HepG2 (cell line): ENCODE measurements around the gene SLC19A1. TPM values are rescaled to one million over a fixed set of nuclear protein-coding genes. Genes with fewer than 3 reads are reported as not detected.

Source experiments
- CBX1 ChIP-seq: IDR thresholded peaks from one replicate; pipeline ENCODE4 v1.6.1; 2016; ENCODE audit warnings: antibody characterized with exemption, low read depth
- HOXA7 ChIP-seq: sonication (generic); formaldehyde crosslinking; IDR thresholded peaks from 2 replicates; pipeline ENCODE4 v1.8.1; 2022; ENCODE audit warnings: mild to moderate bottlenecking, missing genetic modification reagents, moderate library complexity
- IRX3 ChIP-seq: sonication (generic); formaldehyde crosslinking; IDR thresholded peaks from 2 replicates; pipeline ENCODE4 v1.8.1; 2023; ENCODE audit warnings: mild to moderate bottlenecking, low read depth, missing genetic modification reagents, borderline replicate concordance
- KLF6 ChIP-seq: IDR thresholded peaks from 2 replicates; pipeline ENCODE4 v1.8.0; 2016; ENCODE audit warnings: missing biosample characterization, missing genetic modification reagents
- MIER2 ChIP-seq: IDR thresholded peaks from 2 replicates; pipeline ENCODE4 v1.6.1; 2016; ENCODE audit warnings: missing biosample characterization, missing genetic modification reagents
- NR2C2 ChIP-seq: sonication (generic); formaldehyde crosslinking; IDR thresholded peaks from 2 replicates; pipeline ENCODE4 v1.4.0; 2020; ENCODE audit warnings: missing genetic modification reagents, mild to moderate bottlenecking, moderate library complexity, borderline replicate concordance
- RAD51 ChIP-seq: fragments of 450-650 bp; IDR thresholded peaks from 2 replicates; pipeline ENCODE4 v1.6.1; 2016; ENCODE audit warnings: borderline replicate concordance
- RCOR2 ChIP-seq: IDR thresholded peaks from 2 replicates; pipeline ENCODE4 v1.6.1; 2016; ENCODE audit warnings: missing biosample characterization, missing genetic modification reagents
- SMAD9 ChIP-seq: sonication (generic); formaldehyde crosslinking; IDR thresholded peaks from 2 replicates; pipeline ENCODE4 v1.5.1; 2020; ENCODE audit warnings: mild to moderate bottlenecking, missing genetic modification reagents
- SRY ChIP-seq: sonication (generic); formaldehyde crosslinking; IDR thresholded peaks from 2 replicates; pipeline ENCODE4 v1.8.0; 2022; ENCODE audit warnings: mild to moderate bottlenecking, missing genetic modification reagents
- TAF1 ChIP-seq: sonication (generic); formaldehyde crosslinking; IDR thresholded peaks from 2 replicates; pipeline ENCODE4 v1.4.0; 2020; ENCODE audit warnings: missing genetic modification reagents
- TBL1XR1 ChIP-seq: fragments of 150-350 bp; IDR thresholded peaks from 2 replicates; pipeline ENCODE4 v1.6.1; 2014; ENCODE audit warnings: borderline replicate concordance, low read length; ENCODE audit not compliant: partially characterized antibody
- THYN1 ChIP-seq: sonication (generic); formaldehyde crosslinking; IDR thresholded peaks from 2 replicates; pipeline ENCODE4 v1.8.1; 2023; ENCODE audit warnings: low read depth, mild to moderate bottlenecking, moderate library complexity, missing genetic modification reagents, borderline replicate concordance
- ZNF451 ChIP-seq: sonication (generic); formaldehyde crosslinking; IDR thresholded peaks from 2 replicates; pipeline ENCODE4 v1.5.0; 2020; ENCODE audit warnings: mild to moderate bottlenecking, missing genetic modification reagents
- ZNF468 ChIP-seq: sonication (generic); formaldehyde crosslinking; IDR thresholded peaks from 2 replicates; pipeline ENCODE4 v1.8.0; 2022; ENCODE audit warnings: mild to moderate bottlenecking, moderate library complexity, missing genetic modification reagents
- ZNF484 ChIP-seq: sonication (generic); formaldehyde crosslinking; IDR thresholded peaks from 2 replicates; pipeline ENCODE4 v1.5.1; 2020; ENCODE audit warnings: mild to moderate bottlenecking, low read depth, missing genetic modification reagents, borderline replicate concordance
- polyA plus RNA-seq, 8 experiments: library from polyadenylated mRNA; depleted of rRNA in 3 of 8; stranded (reverse) in 7 of 8; unstranded in 1 of 8; fragments of >200 nt; fragmentation: Illumina TruSeq in 4 of 8; extraction: Trizol in 4 of 8; gene quantifications; 2 replicates each; pipeline versions ENCODE4 v1.2.1 to v1.2.3, GENCODE V29; 2011 to 2016; ENCODE audit warnings: low read depth in 4 of 8, missing spikeins in 1 of 8, mixed read lengths in 1 of 8; ENCODE audit not compliant: insufficient read depth in 1 of 8
- total RNA-seq, 5 experiments: library from RNA; depleted of rRNA; stranded (reverse); fragments of >200 nt; fragmentation: Illumina TruSeq; extraction: Trizol; gene quantifications; 2 replicates each; pipeline ENCODE4 v1.2.3, GENCODE V29; 2016; ENCODE audit warnings: low read depth in 1 of 5
- TF ChIP-seq, protein P1 (sequence below): fragments of 450-650 bp; IDR thresholded peaks from 2 replicates; pipeline ENCODE4 v1.6.1; 2017
- TF ChIP-seq, protein P2 (sequence below): sonication (generic); formaldehyde crosslinking; IDR thresholded peaks from 2 replicates; pipeline ENCODE4 v1.4.0; 2020; ENCODE audit warnings: mild to moderate bottlenecking, missing genetic modification reagents
- TF ChIP-seq, protein P3 (sequence below): sonication (generic); formaldehyde crosslinking; IDR thresholded peaks from 2 replicates; pipeline ENCODE4 v1.4.0; 2020; ENCODE audit warnings: missing genetic modification reagents, borderline replicate concordance

SLC19A1 gene
- total and polyA plus RNA-seq, 2 of the 13 experiments (the other 11 are each of a cell fraction or from before 2014, with no cell fraction given) = 21.8 to 23.0 TPM

DNA sequence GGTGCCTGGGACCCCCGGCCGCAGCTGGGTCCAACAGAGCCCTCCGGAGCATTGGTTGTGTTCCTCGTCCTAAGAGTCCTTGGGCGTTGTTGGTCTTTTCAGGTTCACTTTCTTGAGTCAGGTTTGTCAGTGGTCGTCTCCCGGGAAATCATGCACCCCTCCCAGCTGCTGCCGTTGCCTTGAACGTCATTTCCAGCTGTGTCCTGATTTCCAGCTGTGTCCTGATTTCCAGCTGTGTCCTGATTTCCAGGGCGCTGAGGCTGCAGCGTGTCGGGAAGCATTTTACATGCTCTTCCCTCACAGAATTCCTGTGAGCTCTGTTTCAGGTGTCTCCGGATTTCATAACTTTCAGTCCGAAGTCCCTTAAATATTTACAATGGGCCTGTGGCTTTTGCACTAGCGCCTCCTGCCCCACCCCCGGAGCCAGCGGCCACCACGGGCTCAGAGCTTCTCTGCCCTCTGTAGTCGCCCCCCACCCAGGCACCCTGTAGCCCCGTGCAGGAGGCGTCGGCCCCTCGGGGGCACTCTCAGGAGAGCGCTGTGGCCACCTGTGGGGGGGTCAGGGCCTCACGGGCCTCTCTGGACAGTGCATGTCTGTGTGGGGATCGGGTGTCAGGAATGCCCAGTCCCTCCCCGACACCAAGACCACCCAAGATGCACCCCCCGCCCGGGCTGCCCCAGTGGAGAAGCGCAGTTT, 70.6 kb downstream of the SLC19A1 start (continued):
- peak; percentile 35 for TF ChIP-seq CBX1
- TF ChIP-seq MIER2 = 0 out of 2 replicates have a peak, but pooled peaks have one; percentile 51
- no peak for TF ChIP-seq IRX3 (CRISPR knock-in tag)
- TF ChIP-seq ZNF468 = no peak
- TF ChIP-seq, protein P1, sequence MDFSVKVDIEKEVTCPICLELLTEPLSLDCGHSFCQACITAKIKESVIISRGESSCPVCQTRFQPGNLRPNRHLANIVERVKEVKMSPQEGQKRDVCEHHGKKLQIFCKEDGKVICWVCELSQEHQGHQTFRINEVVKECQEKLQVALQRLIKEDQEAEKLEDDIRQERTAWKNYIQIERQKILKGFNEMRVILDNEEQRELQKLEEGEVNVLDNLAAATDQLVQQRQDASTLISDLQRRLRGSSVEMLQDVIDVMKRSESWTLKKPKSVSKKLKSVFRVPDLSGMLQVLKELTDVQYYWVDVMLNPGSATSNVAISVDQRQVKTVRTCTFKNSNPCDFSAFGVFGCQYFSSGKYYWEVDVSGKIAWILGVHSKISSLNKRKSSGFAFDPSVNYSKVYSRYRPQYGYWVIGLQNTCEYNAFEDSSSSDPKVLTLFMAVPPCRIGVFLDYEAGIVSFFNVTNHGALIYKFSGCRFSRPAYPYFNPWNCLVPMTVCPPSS = no peak
- peak; percentile 96 for TF ChIP-seq KLF6 (CRISPR knock-in tag)
- TF ChIP-seq THYN1 (CRISPR knock-in tag) = no peak
- peak; percentile 84 for TF ChIP-seq RCOR2 (CRISPR knock-in tag)
- no peak for TF ChIP-seq SRY (CRISPR knock-in tag)
- TF ChIP-seq HOXA7 = no peak
- peak; percentile 57; the same call in 1 of the 2 replicates for TF ChIP-seq TAF1 (CRISPR knock-in tag)
- no peak for TF ChIP-seq ZNF484 (CRISPR knock-in tag)
- 0 out of 2 replicates have a peak, but pooled peaks have one; percentile 57 for TF ChIP-seq NR2C2 (CRISPR knock-in tag)
- peak; percentile 55 for TF ChIP-seq TBL1XR1
- TF ChIP-seq SMAD9 (CRISPR knock-in tag) = no peak
- TF ChIP-seq, protein P2, sequence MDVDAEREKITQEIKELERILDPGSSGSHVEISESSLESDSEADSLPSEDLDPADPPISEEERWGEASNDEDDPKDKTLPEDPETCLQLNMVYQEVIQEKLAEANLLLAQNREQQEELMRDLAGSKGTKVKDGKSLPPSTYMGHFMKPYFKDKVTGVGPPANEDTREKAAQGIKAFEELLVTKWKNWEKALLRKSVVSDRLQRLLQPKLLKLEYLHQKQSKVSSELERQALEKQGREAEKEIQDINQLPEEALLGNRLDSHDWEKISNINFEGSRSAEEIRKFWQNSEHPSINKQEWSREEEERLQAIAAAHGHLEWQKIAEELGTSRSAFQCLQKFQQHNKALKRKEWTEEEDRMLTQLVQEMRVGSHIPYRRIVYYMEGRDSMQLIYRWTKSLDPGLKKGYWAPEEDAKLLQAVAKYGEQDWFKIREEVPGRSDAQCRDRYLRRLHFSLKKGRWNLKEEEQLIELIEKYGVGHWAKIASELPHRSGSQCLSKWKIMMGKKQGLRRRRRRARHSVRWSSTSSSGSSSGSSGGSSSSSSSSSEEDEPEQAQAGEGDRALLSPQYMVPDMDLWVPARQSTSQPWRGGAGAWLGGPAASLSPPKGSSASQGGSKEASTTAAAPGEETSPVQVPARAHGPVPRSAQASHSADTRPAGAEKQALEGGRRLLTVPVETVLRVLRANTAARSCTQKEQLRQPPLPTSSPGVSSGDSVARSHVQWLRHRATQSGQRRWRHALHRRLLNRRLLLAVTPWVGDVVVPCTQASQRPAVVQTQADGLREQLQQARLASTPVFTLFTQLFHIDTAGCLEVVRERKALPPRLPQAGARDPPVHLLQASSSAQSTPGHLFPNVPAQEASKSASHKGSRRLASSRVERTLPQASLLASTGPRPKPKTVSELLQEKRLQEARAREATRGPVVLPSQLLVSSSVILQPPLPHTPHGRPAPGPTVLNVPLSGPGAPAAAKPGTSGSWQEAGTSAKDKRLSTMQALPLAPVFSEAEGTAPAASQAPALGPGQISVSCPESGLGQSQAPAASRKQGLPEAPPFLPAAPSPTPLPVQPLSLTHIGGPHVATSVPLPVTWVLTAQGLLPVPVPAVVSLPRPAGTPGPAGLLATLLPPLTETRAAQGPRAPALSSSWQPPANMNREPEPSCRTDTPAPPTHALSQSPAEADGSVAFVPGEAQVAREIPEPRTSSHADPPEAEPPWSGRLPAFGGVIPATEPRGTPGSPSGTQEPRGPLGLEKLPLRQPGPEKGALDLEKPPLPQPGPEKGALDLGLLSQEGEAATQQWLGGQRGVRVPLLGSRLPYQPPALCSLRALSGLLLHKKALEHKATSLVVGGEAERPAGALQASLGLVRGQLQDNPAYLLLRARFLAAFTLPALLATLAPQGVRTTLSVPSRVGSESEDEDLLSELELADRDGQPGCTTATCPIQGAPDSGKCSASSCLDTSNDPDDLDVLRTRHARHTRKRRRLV = no peak; the same call in 1 of the 2 replicates
- TF ChIP-seq ZNF451 (CRISPR knock-in tag) = no peak
- TF ChIP-seq, protein P3, sequence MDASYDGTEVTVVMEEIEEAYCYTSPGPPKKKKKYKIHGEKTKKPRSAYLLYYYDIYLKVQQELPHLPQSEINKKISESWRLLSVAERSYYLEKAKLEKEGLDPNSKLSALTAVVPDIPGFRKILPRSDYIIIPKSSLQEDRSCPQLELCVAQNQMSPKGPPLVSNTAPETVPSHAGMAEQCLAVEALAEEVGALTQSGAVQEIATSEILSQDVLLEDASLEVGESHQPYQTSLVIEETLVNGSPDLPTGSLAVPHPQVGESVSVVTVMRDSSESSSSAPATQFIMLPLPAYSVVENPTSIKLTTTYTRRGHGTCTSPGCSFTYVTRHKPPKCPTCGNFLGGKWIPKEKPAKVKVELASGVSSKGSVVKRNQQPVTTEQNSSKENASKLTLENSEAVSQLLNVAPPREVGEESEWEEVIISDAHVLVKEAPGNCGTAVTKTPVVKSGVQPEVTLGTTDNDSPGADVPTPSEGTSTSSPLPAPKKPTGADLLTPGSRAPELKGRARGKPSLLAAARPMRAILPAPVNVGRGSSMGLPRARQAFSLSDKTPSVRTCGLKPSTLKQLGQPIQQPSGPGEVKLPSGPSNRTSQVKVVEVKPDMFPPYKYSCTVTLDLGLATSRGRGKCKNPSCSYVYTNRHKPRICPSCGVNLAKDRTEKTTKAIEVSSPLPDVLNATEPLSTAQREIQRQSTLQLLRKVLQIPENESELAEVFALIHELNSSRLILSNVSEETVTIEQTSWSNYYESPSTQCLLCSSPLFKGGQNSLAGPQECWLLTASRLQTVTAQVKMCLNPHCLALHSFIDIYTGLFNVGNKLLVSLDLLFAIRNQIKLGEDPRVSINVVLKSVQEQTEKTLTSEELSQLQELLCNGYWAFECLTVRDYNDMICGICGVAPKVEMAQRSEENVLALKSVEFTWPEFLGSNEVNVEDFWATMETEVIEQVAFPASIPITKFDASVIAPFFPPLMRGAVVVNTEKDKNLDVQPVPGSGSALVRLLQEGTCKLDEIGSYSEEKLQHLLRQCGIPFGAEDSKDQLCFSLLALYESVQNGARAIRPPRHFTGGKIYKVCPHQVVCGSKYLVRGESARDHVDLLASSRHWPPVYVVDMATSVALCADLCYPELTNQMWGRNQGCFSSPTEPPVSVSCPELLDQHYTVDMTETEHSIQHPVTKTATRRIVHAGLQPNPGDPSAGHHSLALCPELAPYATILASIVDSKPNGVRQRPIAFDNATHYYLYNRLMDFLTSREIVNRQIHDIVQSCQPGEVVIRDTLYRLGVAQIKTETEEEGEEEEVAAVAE (CRISPR knock-in tag) = peak; percentile 89
- TF ChIP-seq RAD51 = no peak
